Measurements from ENCODE around the gene GALE. TPM values are rescaled to one million over a fixed set of nuclear protein-coding genes. Genes with fewer than 3 reads are reported as not detected.

Gene GALE
- total RNA-seq, 1 donor from 2014 or later: 15.9 TPM

DNA sequence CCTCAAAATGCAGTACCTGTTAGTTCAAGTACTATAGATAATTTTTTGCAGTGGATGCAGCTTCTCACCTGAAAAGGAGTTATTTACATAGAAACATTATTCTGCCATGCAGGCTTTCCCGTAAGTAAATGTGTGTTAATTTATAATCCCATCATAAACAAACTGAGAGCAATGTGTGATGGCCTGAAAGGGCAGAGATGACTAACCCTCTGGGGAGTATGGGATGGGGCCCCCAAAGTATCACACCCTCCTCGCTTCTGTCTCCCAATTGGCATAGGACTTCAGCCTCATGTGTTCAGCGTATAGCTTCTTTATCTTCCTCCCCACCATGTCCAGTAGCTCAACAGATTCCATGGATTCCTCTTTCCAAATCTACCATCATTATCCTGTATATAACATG is 17.1 kb upstream of the GALE start:
- H3K9me3 Mint-ChIP-seq: no peaks in the 10 kb centered on the region
- TF ChIP-seq, protein P1, sequence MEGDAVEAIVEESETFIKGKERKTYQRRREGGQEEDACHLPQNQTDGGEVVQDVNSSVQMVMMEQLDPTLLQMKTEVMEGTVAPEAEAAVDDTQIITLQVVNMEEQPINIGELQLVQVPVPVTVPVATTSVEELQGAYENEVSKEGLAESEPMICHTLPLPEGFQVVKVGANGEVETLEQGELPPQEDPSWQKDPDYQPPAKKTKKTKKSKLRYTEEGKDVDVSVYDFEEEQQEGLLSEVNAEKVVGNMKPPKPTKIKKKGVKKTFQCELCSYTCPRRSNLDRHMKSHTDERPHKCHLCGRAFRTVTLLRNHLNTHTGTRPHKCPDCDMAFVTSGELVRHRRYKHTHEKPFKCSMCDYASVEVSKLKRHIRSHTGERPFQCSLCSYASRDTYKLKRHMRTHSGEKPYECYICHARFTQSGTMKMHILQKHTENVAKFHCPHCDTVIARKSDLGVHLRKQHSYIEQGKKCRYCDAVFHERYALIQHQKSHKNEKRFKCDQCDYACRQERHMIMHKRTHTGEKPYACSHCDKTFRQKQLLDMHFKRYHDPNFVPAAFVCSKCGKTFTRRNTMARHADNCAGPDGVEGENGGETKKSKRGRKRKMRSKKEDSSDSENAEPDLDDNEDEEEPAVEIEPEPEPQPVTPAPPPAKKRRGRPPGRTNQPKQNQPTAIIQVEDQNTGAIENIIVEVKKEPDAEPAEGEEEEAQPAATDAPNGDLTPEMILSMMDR (IDR thresholded peaks at IDR 0.05): no peak
- DNase-seq (no peak), ATAC-seq (ENCODE audit: low read depth) (no peak)
- H3K4me3 Mint-ChIP-seq: no peak overlapping the region
- CTCF ChIA-PET: interaction anchor here (1.0 to 3.5 kb wide), 2 partner anchors 11 to 99 kb away, joined by 3 to 13 read pairs; no protein-coding TSS in a partner anchor
- H3K4me1 Mint-ChIP-seq: peaks cover under 1% of the 10 kb centered on the region
- intact Hi-C loops (cut with micrococcal nuclease): no loop called here
- peaks cover 47% of the 10 kb centered on the region for H3K36me3 Mint-ChIP-seq (ENCODE audit: low read depth)
- POLR2A ChIA-PET: no interaction called here
- H3K27me3 Mint-ChIP-seq: no peaks in the 10 kb centered on the region
- no peak overlapping the region for H3K27ac Mint-ChIP-seq

DNA sequence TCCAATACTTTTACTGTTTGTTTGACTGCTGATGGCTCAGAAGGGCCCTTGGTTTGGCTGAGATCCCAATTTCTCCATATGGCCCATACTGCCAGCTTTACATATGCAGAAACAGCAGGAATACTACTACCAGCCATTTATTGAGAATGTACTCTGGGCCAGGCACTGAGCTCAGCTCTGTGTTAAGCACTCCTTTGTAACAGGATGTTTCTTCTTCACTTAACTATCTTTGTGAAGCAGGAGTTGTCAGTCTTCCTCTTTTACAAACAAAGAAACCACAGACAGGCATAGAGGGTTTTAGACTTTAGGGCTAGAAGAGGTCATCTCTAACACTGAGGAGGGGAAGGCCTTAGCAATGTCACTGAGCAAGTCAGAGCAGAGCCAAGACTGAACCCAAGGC is 16.4 kb upstream of the GALE start:
- TF ChIP-seq, protein P1 (IDR thresholded peaks at IDR 0.05): no peak
- ChIA-PET CTCF (interaction anchor here (3.5 kb wide), 1 partner anchor 99 kb away, joined by 13 read pairs; no protein-coding TSS in a partner anchor), POLR2A (interaction anchor here (0.8 kb wide), 1 partner anchor 8 kb away, joined by 3 read pairs; the partner anchor contains the start of gene HMGCL)
- Mint-ChIP-seq H3K36me3 (ENCODE audit: low read depth) (peaks cover 51% of the 10 kb centered on the region), H3K4me1 (peaks cover 3% of the 10 kb centered on the region), H3K27me3 (no peaks in the 10 kb centered on the region), H3K9me3 (no peaks in the 10 kb centered on the region), H3K27ac (no peak overlapping the region), H3K4me3 (no peak overlapping the region)
- no peak for ATAC-seq (ENCODE audit: low read depth)
- intact Hi-C loops (cut with micrococcal nuclease): no loop called here
- no peak for DNase-seq

DNA sequence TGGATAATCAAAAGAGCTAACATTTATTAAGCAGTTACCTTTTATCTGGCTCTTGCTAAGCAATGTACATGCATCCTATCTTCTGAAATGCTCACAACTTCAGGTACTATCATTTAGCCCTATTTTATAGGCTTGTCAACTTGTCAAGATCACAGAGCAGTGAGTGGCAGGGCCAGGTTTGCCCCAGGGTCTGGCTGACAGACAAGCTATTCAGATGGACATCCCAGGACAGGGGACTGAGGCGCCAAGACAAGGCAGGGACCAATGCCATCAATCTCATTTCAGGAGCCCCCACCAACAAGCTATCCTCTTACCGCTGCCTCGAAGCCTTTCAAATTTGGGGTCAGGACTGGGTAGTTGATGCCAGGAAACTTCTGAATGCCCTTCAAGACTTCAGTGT is 15.8 kb upstream of the GALE start:
- no peak overlapping the region for H3K27ac Mint-ChIP-seq
- H3K36me3 Mint-ChIP-seq (ENCODE audit: low read depth): peaks cover 56% of the 10 kb centered on the region
- ATAC-seq (ENCODE audit: low read depth) (no peak), DNase-seq (no peak)
- intact Hi-C loops (cut with micrococcal nuclease): no loop called here
- H3K9me3 Mint-ChIP-seq: no peaks in the 10 kb centered on the region
- TF ChIP-seq, protein P1 (IDR thresholded peaks at IDR 0.05): no peak
- no peaks in the 10 kb centered on the region for H3K27me3 Mint-ChIP-seq
- ChIA-PET POLR2A (interaction anchor here (0.7 to 0.8 kb wide), 3 partner anchors 9 to 96 kb away, joined by 3 read pairs; partner anchors contain the start of genes GALE and HMGCL), CTCF (interaction anchor here (3.5 kb wide), 1 partner anchor 100 kb away, joined by 13 read pairs; no protein-coding TSS in a partner anchor)
- H3K4me1 Mint-ChIP-seq: peaks cover 6% of the 10 kb centered on the region
- H3K4me3 Mint-ChIP-seq: no peak overlapping the region

DNA sequence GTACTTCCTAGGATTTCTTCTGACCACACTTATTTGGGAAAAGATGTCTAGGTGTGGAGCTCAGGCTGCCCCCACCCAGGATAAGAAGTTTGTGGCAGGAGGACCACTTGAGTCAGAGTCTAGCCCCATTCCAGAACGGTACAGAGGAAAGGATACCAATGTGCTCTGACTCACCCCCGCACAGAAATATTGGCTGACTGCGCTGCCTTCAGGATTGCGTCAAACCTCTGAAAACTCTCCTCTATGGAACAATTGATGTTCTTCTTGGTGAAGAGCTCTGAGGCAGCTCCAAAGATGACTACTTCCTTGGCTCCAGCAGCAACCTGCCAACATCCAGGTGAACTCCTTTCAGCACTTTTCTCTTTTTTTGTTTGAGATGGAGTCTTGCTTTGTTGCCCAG is 13.5 kb upstream of the GALE start:
- Mint-ChIP-seq H3K4me1 (peaks cover 25% of the 10 kb centered on the region), H3K9me3 (no peaks in the 10 kb centered on the region), H3K36me3 (ENCODE audit: low read depth) (peaks cover 55% of the 10 kb centered on the region), H3K4me3 (no peak overlapping the region), H3K27me3 (no peaks in the 10 kb centered on the region), H3K27ac (no peak overlapping the region)
- ATAC-seq (ENCODE audit: low read depth) (no peak), DNase-seq (no peak)
- POLR2A ChIA-PET: interaction anchor here (1.2 kb wide), 1 partner anchor 23 kb away, joined by 3 read pairs; the partner anchor contains the start of gene LYPLA2
- CTCF ChIA-PET: interaction anchor here (0.9 to 5.6 kb wide), 2 partner anchors 102 to 578 kb away, joined by 4 to 188 read pairs; partner anchors contain the start of gene CNR2
- TF ChIP-seq, protein P1 (IDR thresholded peaks at IDR 0.05): no peak
- intact Hi-C loops (cut with micrococcal nuclease): no loop called here

DNA sequence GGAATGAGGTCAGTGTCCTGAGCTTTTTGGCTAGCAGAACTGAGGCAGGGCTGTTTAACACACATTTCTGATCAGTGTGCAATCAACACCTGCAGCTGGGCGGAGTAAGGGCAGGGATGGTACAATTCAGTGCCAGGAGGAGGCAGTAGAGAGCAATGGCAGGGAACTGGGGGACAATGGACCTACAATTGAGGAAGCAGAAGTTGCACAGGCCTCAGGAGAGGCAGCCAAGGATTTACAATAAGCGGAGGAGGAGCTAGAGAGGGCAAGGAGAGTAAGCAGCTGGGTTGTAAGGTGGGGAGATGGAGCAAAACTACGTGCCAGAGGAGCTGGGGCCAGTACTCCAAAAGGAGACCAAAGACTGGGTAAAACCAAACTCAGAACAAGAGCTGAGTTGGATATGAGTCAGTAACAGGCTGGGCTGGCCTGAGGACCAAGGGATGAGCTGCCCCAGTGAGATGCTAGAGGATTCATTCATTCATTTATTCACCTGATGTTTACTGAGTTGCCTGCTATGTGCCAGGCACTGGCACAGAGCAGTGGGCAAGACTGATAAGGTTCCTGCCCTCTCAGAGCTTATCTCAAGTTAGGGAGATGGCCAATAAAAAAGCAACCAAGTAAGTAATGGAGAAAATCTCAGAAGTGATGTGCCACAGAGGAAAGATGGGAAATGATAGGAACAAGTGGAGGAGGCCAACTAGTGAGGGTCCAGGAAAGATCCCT is 10.4 kb upstream of the GALE start:
- H3K4me1 Mint-ChIP-seq: peaks cover 25% of the 10 kb centered on the region
- CTCF ChIA-PET: interaction anchor here (0.7 to 5.6 kb wide), 32 partner anchors 9 to 582 kb away, joined by 3 to 188 read pairs (median 5); partner anchors contain the start of genes CNR2, FUCA1, HMGCL and LYPLA2
- POLR2A ChIA-PET: interaction anchor here (0.7 to 4.0 kb wide), 11 partner anchors 10 to 380 kb away, joined by 3 to 44 read pairs (median 18); partner anchors contain the start of genes CNR2, GALE, HMGCL and PNRC2
- ATAC-seq (ENCODE audit: low read depth) (peak; percentile 86), DNase-seq (peak; percentile 47)
- no peaks in the 10 kb centered on the region for H3K9me3 Mint-ChIP-seq
- H3K36me3 Mint-ChIP-seq (ENCODE audit: low read depth): peaks cover 38% of the 10 kb centered on the region
- intact Hi-C loops (cut with micrococcal nuclease): loop anchor here (1.0 kb wide), 1 partner anchor 14 kb away; the partner anchor contains the start of gene HMGCL
- no peak overlapping the region for H3K4me3 Mint-ChIP-seq
- H3K27me3 Mint-ChIP-seq: no peaks in the 10 kb centered on the region
- TF ChIP-seq, protein P1 (IDR thresholded peaks at IDR 0.05): peak; percentile 78
- peak overlapping the region; percentile 47 for H3K27ac Mint-ChIP-seq
